GM12874 (cell line): ENCODE measurements around the gene SLC39A11.

Experiments used
- CTCF ChIP-seq: IDR thresholded peaks from 2 replicates; pipeline ENCODE4 v1.5.1; 2011; ENCODE audit warnings: low read depth, mild to moderate bottlenecking, control low read depth, low read length, moderate library complexity; ENCODE audit not compliant: insufficient read depth

Gene SLC39A11

DNA sequence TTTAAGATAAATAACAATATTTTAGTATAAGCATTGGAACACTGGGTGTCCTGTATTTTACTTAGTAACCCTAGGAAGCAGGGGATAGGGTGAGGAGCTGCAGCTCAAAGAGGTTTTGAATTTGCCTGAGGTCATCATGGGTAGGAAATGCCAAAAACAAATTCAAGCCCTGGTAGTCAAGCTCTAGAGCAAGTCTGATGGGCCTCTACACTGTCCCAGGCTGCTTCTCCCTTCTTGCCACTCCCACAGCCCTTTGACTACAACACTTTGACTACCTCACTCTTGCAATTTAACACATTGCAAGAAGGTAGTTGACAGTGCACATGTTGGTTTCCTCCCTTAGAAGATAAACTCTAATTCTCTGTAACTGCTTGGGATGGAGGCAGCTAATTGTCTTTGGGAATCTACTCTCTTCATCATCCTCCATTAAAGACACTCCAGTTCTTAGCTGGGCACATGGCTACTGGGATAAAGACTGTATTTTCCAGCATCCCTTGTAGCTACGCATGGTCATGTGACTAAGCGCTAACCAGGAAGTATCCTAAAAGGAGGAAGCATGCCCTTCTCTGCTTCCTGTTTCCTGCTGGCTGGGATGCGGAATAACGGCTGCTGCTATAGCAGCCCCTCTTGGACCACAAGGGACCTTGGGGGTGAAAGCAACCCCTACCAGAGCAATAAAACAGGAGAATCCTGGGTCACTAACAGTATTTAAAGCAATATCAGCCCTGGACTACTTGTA is 41.6 kb upstream of the SLC39A11 start:
- no peak for TF ChIP-seq CTCF

GRCh38 chr17:73132085-73132492 is 39.6 kb upstream of the SLC39A11 start:
- TF ChIP-seq CTCF: no peak

DNA sequence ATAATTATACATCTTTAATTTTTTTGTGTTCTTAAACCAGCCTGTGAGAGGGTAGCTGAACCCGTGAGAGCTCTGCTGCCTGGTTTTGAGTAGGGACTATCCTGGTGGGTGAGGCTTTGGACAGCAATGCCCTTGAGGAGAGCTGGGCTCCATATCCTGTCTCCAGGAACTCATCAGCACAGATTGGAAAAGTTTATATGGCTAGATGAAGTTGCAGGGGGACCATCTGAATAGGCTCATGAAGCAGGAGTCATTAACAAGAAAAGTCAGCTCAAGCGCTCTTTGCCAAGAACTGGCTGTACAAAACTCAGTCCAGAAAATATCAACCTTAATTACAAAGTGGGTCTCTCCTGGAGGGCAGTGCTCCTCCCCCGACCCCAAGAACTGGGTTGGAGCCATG is 38.5 kb upstream of the SLC39A11 start:
- TF ChIP-seq CTCF: no peak

- TF ChIP-seq CTCF: no peak
These were observed 36.0 kb upstream of the SLC39A11 start for GRCh38 chr17:73128496-73128895.

DNA sequence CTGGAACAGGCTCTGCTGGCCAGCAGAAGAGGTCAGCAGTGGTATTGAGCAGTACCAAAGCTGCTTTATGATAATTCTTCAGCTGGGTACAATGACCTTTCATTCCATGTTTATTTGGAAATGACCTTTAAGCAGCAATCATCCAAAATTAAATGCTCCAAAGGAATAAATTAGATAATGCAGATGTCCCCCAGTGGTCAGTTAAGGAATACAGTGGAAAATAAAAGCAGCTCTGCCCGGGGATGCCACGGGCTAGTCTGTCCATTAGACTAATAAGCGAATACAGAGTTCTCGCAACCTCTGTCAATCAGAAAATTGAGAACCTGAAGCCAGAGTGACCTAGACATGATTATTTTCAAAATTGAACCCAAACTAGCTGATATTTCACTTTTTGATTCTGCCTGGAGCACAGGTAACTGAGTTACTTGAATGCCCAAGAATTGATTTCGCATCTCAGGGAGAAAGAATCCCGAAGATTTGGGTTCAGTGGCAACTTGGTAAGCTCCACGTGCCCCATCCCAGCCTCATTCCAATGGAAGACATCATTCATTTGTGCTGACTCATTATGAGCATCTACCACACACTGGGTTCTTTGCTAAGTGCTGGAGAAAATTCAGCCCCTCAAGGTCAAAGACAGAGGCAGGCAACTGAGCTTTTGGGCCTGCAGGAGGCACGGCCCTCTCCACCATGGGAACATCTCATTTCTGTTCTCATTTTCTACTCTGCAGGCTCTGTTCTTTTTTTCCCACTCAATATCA is 34.4 kb upstream of the SLC39A11 start:
- TF ChIP-seq CTCF: no peak

- TF ChIP-seq CTCF: no peak
These were observed 31.3 kb upstream of the SLC39A11 start for GRCh38 chr17:73123606-73124320.

DNA sequence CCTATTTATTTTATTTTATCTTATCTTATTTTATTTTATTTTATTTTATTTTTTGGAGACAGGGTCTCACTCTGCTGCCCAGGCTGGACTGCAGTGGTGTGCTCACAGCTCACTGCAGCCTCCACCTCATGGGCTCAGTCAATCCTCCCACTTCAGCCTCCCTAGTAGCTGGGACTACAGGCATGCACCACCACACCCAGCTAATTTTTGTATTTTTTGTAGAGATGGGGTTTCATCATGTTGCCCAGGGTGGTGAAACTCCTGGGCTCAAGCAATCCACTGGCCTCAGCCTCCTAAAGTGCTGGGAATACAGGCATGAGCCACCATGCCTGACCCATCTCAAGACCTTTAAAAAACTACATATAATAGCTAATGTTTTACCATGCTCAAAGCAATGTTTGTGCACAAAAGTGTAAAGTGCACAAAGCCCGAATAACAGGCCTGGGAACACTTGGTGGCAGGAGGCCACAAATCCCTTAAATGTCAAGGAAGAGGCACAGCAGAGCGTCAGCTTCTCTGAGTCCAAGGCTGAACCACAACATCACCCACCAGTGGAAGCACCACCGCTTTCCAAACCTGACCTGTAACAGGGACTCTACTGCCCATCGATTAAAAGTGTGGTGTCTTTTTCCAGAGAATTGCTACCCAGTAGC is 30.6 kb upstream of the SLC39A11 start:
- no peak for TF ChIP-seq CTCF
